RKO (cell line): Measurements from ENCODE around the gene CDT1.
"Not testable (repeated sequence)": the region's sequence is repeated elsewhere in the genome, so short reads cannot be mapped to it uniquely, and the experiment has no call there.

Experiments used
- DNase-seq: peaks from one replicate; pipeline ENCODE4 v3.0.0-alpha.2; 2016; ENCODE audit warnings: low spot score

The CDT1 gene

GRCh38 chr16:88768071-88768783 lies 35.4 kb upstream of the CDT1 start:
- DNase-seq = no peak

- DNase-seq = no peak
These were observed 33.8 kb upstream of the CDT1 start for GRCh38 chr16:88769617-88770460.

- DNase-seq = no peak
These were observed 32.9 kb upstream of the CDT1 start for GRCh38 chr16:88770461-88771293.

- DNase-seq = no peak
These were observed 32.3 kb upstream of the CDT1 start for GRCh38 chr16:88771294-88771772.

- DNase-seq = not testable (repeated sequence)
These were observed 31.8 kb upstream of the CDT1 start for GRCh38 chr16:88771781-88772180.

GRCh38 chr16:88772871-88773811 lies 30.4 kb upstream of the CDT1 start:
- DNase-seq = no peak

- peak; percentile 49 for DNase-seq
These were observed 29.7 kb upstream of the CDT1 start for GRCh38 chr16:88773812-88774291.

- DNase-seq = no peak
These were observed 28.8 kb upstream of the CDT1 start for GRCh38 chr16:88774544-88775393.

GRCh38 chr16:88775825-88776224 lies 27.8 kb upstream of the CDT1 start:
- no peak for DNase-seq

GRCh38 chr16:88777471-88778270 lies 25.9 kb upstream of the CDT1 start:
- DNase-seq = no peak

GRCh38 chr16:88778271-88778525 lies 25.4 kb upstream of the CDT1 start:
- DNase-seq = no peak

- no peak for DNase-seq
These were observed 25.0 kb upstream of the CDT1 start for GRCh38 chr16:88778541-88779065.

GRCh38 chr16:88779406-88780141 lies 24.0 kb upstream of the CDT1 start:
- DNase-seq = no peak

GRCh38 chr16:88780142-88781062 lies 23.2 kb upstream of the CDT1 start:
- DNase-seq = no peak

GRCh38 chr16:88781140-88782077 lies 22.2 kb upstream of the CDT1 start:
- DNase-seq = no peak
